ENCODE data around the gene PDE11A.
A peak's percentile ranks its signal among the peaks of the same experiment; 100 is the strongest.

- TF ChIP-seq, protein P1, sequence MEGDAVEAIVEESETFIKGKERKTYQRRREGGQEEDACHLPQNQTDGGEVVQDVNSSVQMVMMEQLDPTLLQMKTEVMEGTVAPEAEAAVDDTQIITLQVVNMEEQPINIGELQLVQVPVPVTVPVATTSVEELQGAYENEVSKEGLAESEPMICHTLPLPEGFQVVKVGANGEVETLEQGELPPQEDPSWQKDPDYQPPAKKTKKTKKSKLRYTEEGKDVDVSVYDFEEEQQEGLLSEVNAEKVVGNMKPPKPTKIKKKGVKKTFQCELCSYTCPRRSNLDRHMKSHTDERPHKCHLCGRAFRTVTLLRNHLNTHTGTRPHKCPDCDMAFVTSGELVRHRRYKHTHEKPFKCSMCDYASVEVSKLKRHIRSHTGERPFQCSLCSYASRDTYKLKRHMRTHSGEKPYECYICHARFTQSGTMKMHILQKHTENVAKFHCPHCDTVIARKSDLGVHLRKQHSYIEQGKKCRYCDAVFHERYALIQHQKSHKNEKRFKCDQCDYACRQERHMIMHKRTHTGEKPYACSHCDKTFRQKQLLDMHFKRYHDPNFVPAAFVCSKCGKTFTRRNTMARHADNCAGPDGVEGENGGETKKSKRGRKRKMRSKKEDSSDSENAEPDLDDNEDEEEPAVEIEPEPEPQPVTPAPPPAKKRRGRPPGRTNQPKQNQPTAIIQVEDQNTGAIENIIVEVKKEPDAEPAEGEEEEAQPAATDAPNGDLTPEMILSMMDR (conservative IDR thresholded peaks at IDR 0.05; ENCODE audit: low read depth in 2 of 2), result peak; percentile 92 to 99
- TF ChIP-seq POLR2AphosphoS5 (IDR thresholded peaks at IDR 0.05; ENCODE audit: low read depth) (no peak), EZH2 (IDR thresholded peaks at IDR 0.05; ENCODE audit: low read depth, unreplicated experiment) (no peak), ETS1 (IDR thresholded peaks at IDR 0.05) (no peak), EZH2phosphoT487 (IDR thresholded peaks at IDR 0.05; ENCODE audit: unreplicated experiment) (no peak), JUNB (IDR thresholded peaks at IDR 0.05; ENCODE audit: unreplicated experiment) (no peak), REST (IDR thresholded peaks at IDR 0.05; ENCODE audit: unreplicated experiment) (no peak)
Observed at GRCh38 chr2:177724398-177725287, 347.9 kb downstream of the PDE11A start.
